Activated naive CD4-positive, alpha-beta T cell treated with anti-CD3 and anti-CD28 coated beads, Interleukin-2, amount 50 U/mL, for 24 hours (primary cell): Measurements from ENCODE around the gene SNRK.

Experiments used
- H3K27ac Mint-ChIP-seq: one replicate; pipeline ENCODE4 v1.8.0; 2021; ENCODE audit warnings: mild to moderate bottlenecking, mixed read lengths
- H3K27me3 Mint-ChIP-seq: one replicate; pipeline ENCODE4 v1.8.0; 2021; ENCODE audit warnings: mixed read lengths
- H3K36me3 Mint-ChIP-seq: one replicate; pipeline ENCODE4 v1.8.0; 2021; ENCODE audit warnings: mixed read lengths
- H3K4me1 Mint-ChIP-seq: one replicate; pipeline ENCODE4 v1.8.0; 2021; ENCODE audit warnings: mixed read lengths
- H3K4me3 Mint-ChIP-seq: one replicate; pipeline ENCODE4 v1.8.0; 2021; ENCODE audit warnings: mild to moderate bottlenecking, mixed read lengths
- H3K9me3 Mint-ChIP-seq: one replicate; pipeline ENCODE4 v1.8.0; 2021; ENCODE audit warnings: mixed read lengths

SNRK gene, protein sequence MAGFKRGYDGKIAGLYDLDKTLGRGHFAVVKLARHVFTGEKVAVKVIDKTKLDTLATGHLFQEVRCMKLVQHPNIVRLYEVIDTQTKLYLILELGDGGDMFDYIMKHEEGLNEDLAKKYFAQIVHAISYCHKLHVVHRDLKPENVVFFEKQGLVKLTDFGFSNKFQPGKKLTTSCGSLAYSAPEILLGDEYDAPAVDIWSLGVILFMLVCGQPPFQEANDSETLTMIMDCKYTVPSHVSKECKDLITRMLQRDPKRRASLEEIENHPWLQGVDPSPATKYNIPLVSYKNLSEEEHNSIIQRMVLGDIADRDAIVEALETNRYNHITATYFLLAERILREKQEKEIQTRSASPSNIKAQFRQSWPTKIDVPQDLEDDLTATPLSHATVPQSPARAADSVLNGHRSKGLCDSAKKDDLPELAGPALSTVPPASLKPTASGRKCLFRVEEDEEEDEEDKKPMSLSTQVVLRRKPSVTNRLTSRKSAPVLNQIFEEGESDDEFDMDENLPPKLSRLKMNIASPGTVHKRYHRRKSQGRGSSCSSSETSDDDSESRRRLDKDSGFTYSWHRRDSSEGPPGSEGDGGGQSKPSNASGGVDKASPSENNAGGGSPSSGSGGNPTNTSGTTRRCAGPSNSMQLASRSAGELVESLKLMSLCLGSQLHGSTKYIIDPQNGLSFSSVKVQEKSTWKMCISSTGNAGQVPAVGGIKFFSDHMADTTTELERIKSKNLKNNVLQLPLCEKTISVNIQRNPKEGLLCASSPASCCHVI

DNA sequence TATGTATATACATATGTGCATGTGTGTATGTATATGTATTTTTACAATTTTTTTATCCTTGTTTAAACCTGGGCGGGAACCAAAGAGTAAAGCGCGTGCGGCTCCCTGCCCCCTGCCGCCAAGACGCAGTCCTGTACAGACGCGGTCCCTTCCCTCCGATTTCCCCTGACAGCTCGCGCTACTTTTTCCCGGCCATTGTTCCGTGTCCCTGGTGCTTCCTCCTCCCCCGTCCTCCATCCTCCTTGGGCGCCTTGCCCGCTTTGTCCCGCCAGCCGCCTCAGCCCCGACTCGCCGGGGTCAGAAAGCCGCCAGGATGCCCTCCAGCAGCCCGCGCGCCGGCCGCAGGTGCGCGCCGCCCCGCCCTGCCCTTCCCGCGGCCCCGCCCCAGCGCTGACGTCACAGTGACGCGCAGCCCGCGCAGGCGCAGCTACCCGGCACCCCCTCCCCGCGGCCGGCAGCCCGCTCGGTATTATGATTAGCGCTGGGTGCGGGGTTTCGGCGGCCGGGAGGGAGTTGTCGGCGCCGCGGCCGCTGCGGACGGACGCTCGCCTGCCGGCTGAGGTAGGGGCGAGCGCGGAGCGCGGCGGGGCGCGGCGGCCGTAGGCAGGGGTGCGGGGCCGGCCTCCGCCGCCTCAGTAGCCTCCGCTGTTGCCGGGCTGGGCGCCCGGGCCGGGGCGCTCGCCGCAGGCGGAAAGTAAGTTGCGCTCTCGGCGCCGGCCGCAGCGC, at the start of gene SNRK:
Gene SNRK (plus strand): TSS at position 426 of the 726 bp plus-strand sequence. CDS start 16,664 bp downstream, outside the sequence.
- H3K4me1 Mint-ChIP-seq: peaks cover 36% of the 10 kb centered on the region
- H3K27ac Mint-ChIP-seq: peak within 1 kb of the TSS; percentile 96

DNA sequence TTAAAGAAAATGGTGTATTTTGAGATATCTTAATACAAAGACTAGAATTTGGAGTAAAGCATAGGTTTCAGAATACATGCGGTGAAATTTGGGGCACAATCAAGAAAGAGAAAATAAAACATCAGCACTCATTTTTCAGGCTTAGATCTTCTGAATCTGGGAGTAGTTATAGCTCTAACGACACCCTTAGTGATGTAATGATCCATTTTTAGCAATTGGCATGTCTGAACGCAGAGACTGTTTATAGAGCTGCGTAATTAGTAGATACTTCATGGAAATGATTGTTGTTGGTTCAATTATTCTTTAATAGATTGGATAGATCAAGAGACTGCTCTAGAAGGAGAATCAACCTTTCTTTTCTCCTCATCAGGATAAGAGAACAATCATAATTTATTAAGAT, 47.5 kb upstream of the SNRK start:
- H3K27ac Mint-ChIP-seq: no peak overlapping the region
- peaks cover 35% of the 10 kb centered on the region for H3K4me1 Mint-ChIP-seq
- H3K4me3 Mint-ChIP-seq: no peak overlapping the region
- no peaks in the 10 kb centered on the region for H3K27me3 Mint-ChIP-seq
- H3K36me3 Mint-ChIP-seq: no peaks in the 10 kb centered on the region
- no peaks in the 10 kb centered on the region for H3K9me3 Mint-ChIP-seq

More for the DNA sequence above, at the start of gene SNRK:
- Mint-ChIP-seq H3K27me3 (no peaks in the 10 kb centered on the region), H3K4me3 (peak within 1 kb of the TSS; percentile 95), H3K36me3 (peaks cover 8% of the 10 kb centered on the region), H3K9me3 (no peaks in the 10 kb centered on the region)

DNA sequence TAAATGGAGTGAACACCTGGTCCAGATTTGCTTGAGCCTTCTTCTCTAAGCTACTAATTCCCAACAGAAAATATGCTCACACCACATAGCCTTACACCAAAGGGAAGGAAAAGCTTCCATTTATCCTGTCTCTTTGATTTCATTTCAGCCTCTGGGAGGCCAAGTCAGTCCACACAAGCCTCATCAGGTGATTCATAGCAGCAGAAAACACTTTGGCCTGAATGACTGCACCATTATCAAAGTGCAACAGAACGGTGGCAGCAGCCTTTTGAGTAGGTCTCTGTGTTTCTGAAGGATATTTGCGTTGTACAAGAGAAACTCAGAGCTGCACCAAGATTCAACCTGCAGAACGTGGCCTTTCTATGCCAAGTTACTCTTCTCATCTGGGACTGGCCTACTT, 46.6 kb upstream of the SNRK start:
- no peak overlapping the region for H3K4me3 Mint-ChIP-seq
- no peaks in the 10 kb centered on the region for H3K9me3 Mint-ChIP-seq
- H3K4me1 Mint-ChIP-seq: peaks cover 43% of the 10 kb centered on the region
- no peaks in the 10 kb centered on the region for H3K36me3 Mint-ChIP-seq
- H3K27ac Mint-ChIP-seq: no peak overlapping the region
- no peaks in the 10 kb centered on the region for H3K27me3 Mint-ChIP-seq

DNA sequence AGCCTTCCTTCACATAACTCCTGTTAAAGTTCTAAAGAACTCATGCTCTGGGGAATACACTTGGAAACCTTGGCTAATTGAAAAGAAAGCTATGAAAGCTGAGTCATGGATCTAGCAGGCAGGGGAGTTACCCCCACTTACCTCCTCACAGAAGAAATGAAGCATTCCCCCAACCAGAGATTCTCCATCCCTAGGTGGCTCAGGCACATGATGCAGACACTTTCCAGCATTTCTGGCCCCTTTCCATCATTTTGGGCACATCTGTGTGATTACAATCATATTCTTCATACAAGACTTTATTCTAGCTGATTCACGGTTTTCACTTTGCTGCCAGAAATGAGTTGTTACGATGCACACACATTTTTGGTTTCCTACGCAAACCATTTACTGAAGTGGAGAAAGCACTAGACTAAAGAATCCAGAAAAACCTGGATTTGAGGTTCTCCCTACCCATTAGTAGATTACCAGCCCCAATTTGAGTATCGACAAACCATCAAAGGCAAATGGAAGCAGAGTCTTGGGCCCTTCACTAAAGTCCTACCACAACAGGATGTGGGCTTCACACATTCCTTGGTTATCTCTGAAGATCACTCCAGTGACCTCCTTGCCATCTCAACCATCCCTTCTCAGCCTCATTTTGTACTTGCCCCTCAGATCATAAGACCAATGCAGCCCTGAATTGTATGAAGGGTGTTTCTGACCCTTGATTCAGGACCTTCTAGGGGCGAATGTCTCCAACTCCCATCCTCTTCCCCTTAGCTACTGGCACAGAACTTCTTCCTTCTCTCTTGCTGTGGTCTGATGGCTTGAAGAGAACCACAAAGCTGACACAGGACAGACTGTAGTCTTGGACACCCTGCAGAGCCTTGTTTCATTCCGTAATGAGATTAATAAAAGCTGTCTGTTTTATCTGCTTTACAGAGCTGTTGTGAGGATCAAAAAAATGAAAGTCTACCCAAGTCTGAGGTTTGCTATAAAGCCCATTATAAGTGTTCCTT, 42.5 kb upstream of the SNRK start:
- no peaks in the 10 kb centered on the region for H3K27me3 Mint-ChIP-seq
- H3K36me3 Mint-ChIP-seq: no peaks in the 10 kb centered on the region
- H3K9me3 Mint-ChIP-seq: no peaks in the 10 kb centered on the region
- peak overlapping the region; percentile 11 for H3K4me3 Mint-ChIP-seq
- peaks cover 66% of the 10 kb centered on the region for H3K4me1 Mint-ChIP-seq
- peak overlapping the region; percentile 56 for H3K27ac Mint-ChIP-seq

DNA sequence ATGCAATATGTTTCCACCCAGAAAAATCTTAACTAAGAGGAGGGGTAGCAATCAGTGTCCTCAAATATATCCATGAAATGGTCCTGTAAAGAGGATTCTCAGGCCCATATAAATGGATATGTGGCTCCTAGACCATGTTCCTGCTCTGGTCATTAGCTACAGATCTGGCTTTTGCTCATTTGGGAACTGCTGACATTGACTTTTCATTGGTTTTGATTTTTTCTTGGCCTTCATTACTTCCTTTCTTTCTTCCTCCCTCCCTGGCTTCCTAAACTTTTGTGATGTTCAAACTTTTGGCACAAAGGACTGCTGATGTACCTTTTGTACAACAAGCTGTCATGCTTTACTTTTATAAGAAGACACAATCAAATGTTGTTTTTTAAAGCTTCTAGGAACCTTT, 41.6 kb upstream of the SNRK start:
- Mint-ChIP-seq H3K4me3 (no peak overlapping the region), H3K27ac (peak overlapping the region; percentile 18), H3K9me3 (peaks cover 6% of the 10 kb centered on the region), H3K27me3 (no peaks in the 10 kb centered on the region), H3K4me1 (peaks cover 66% of the 10 kb centered on the region), H3K36me3 (no peaks in the 10 kb centered on the region)

DNA sequence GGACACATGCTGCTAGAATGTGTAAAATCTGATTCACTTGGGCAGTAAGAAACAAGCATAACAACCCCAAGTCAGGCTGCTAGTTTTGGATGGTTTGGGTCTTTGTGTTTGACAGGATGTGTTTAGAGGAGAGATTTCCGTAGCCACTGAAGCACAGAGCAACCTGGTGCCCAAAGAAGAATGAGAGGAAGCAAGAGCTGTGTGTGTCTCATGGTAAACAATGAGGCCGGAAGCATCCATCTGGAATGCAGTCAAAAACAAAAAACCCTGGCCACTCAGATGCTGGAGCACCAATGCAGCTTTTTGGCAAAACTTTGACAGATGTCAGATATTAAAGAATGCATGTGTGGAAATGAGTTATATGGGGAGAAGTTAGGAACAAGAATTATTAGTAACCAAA, 39.4 kb upstream of the SNRK start:
- peaks cover 6% of the 10 kb centered on the region for H3K9me3 Mint-ChIP-seq
- H3K36me3 Mint-ChIP-seq: no peaks in the 10 kb centered on the region
- H3K4me3 Mint-ChIP-seq: no peak overlapping the region
- no peaks in the 10 kb centered on the region for H3K27me3 Mint-ChIP-seq
- H3K4me1 Mint-ChIP-seq: peaks cover 65% of the 10 kb centered on the region
- H3K27ac Mint-ChIP-seq: peak overlapping the region; percentile 83

DNA sequence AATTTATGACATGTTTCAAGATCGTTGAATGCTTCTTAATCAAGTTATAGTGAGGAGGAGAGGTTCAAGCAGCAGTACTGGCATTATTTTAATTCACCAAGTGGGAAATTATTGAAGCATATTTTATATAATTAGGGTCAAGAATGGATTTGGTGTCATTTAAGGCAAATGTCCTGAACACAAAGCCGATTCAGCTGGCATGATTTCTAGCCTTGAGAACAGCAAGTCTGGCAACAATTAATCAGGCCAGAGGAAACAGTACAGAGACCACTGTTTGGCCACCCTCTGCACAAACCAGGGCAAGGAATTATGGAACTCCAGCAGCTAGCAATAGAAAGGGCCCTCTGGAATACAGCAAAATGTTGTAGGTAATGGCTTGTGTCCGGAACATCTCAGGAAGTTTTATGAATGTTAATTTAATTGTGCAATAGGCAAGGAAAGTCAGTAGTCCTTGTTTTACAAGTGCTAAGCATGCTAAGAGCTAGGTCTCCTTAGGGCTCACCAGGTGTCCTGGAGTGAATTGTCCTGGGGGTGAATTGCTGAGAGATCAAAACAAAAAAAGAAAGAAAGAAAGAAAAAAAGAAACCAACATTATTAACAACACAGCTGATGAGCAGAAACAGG, 38.7 kb upstream of the SNRK start:
- H3K27ac Mint-ChIP-seq: no peak overlapping the region
- no peak overlapping the region for H3K4me3 Mint-ChIP-seq
- no peaks in the 10 kb centered on the region for H3K36me3 Mint-ChIP-seq
- H3K27me3 Mint-ChIP-seq: no peaks in the 10 kb centered on the region
- peaks cover 6% of the 10 kb centered on the region for H3K9me3 Mint-ChIP-seq
- peaks cover 65% of the 10 kb centered on the region for H3K4me1 Mint-ChIP-seq

DNA sequence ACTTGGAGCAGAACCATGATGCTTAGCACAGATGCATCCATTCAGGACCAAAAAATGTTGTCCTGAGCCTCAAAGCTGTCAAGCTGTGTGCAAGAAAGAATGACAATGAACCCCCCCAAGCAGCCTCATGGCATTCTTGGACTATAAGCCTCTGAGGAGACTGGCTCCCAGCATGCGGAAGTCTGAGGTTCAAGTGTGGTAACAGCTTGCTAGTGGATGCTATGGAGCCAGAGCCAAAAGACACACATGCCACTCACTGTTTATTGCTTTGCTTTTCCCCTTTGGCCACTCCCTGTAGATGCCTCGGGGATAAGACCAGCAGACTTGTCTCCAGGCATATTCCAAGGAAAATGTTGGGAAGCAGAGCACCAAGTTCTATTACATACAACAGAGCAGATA, 38.2 kb upstream of the SNRK start:
- Mint-ChIP-seq H3K4me1 (peaks cover 61% of the 10 kb centered on the region), H3K36me3 (no peaks in the 10 kb centered on the region)

DNA sequence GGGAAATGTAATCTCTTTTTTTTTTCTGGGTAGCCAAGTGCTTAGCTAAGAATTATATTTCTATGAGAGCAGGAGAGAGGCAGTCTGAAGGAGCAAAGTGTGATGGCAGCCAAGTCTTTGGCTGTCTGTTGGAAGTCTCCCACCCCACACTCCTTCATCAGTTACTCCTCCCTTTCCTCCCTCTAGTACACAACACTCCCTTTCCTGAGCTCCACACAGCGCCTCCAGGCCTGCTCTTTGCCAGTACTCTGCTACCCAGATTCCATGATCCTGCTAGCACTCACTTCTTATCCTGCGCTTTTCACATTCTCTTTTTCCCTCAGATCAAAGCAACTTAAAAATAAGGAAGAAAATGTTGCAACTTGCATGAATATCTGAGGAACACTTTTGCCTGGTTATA, 37.4 kb upstream of the SNRK start:
- H3K9me3 Mint-ChIP-seq: peaks cover 6% of the 10 kb centered on the region
- H3K4me1 Mint-ChIP-seq: peaks cover 53% of the 10 kb centered on the region
- peak overlapping the region; percentile 56 for H3K27ac Mint-ChIP-seq
- no peaks in the 10 kb centered on the region for H3K27me3 Mint-ChIP-seq
- H3K36me3 Mint-ChIP-seq: no peaks in the 10 kb centered on the region
- no peak overlapping the region for H3K4me3 Mint-ChIP-seq

More for the DNA sequence above, 38.2 kb upstream of the SNRK start:
- Mint-ChIP-seq H3K9me3 (peaks cover 6% of the 10 kb centered on the region), H3K4me3 (no peak overlapping the region), H3K27ac (no peak overlapping the region), H3K27me3 (no peaks in the 10 kb centered on the region)

DNA sequence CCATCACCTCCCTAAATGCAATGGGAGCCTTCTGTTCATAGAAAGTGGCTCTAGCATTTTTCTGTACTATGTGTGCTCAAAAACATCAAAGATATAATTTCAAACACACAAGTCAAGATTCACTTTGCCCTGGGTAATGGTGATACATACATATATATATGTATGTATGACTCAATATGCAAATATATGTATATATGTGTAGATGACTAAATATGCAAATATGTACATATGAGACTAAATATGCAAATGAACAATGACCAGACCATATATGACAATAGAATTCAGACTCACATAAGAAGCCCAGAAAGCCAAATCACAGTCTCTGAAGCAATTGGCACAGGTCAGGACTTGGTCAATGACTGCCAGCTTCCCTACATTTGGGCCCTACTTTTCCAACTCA, 36.9 kb upstream of the SNRK start:
- peaks cover 6% of the 10 kb centered on the region for H3K9me3 Mint-ChIP-seq
- H3K27me3 Mint-ChIP-seq: no peaks in the 10 kb centered on the region
- H3K4me1 Mint-ChIP-seq: peaks cover 49% of the 10 kb centered on the region
- no peak overlapping the region for H3K4me3 Mint-ChIP-seq
- no peaks in the 10 kb centered on the region for H3K36me3 Mint-ChIP-seq
- peak overlapping the region; percentile 56 for H3K27ac Mint-ChIP-seq

DNA sequence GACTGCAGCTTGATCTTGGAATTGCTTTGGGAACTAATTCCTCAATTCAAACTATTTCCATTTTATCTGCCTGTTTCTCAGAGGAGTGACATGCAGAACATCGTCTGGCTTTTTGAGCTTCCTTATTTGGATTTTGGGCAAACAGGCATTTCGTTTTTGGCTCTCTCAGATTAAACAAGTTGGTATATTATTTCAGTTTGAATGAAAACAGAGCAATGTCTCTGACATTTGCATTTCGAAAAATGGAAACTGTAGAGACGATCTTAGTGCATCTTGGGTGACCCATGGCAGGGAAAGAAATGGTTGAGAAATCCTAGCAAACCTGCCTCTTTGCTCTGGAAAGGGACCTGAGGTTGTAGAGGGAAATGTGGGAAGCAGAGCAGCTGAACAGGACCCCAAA, 33.0 kb upstream of the SNRK start:
- H3K27ac Mint-ChIP-seq: no peak overlapping the region
- peaks cover 6% of the 10 kb centered on the region for H3K9me3 Mint-ChIP-seq

DNA sequence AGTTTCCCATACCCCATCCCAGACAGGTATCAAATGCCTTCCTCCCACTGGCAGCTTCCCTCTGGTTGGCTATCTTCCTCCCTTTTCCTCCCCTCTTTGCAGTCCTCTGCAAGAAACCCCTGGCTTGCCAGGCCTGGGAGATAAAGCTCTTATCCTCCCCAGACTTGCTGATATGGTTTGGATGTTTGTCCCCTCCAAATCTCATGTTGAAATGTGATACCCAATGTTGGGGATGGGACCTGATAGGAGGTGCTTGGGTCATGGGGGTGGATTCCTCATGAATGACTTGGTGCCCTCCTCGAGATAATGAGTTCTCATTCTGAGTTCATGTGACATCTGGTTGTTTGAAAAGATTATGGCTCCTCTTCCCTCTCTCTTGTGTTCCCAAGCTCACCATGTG, 32.2 kb upstream of the SNRK start:
- peaks cover 33% of the 10 kb centered on the region for H3K4me1 Mint-ChIP-seq
- no peaks in the 10 kb centered on the region for H3K27me3 Mint-ChIP-seq
- no peak overlapping the region for H3K27ac Mint-ChIP-seq
- H3K4me3 Mint-ChIP-seq: no peak overlapping the region
- no peaks in the 10 kb centered on the region for H3K36me3 Mint-ChIP-seq
- peaks cover 4% of the 10 kb centered on the region for H3K9me3 Mint-ChIP-seq

More for the DNA sequence above, 33.0 kb upstream of the SNRK start:
- Mint-ChIP-seq H3K36me3 (no peaks in the 10 kb centered on the region), H3K4me3 (no peak overlapping the region), H3K27me3 (no peaks in the 10 kb centered on the region), H3K4me1 (peaks cover 38% of the 10 kb centered on the region)

DNA sequence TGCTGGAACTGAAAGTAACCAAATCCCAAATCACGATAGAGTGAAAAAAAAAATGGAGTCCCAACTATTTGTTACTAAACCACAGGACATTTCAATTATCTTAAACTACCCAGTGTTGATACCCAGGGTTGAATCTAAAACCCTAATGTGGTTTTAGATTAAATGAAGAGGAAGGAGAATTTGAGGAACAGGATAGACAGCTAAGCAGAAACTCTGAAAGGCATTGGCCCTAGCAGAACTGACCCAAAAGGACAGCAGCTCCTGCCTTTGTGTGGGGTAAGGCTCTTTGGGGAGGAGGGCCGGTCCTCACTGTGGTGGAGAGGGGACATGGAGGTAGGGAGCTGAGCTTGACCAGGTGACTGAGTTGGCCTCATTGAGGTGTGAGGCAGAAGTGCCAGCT, 30.7 kb upstream of the SNRK start:
- Mint-ChIP-seq H3K9me3 (no peaks in the 10 kb centered on the region), H3K4me1 (peaks cover 30% of the 10 kb centered on the region), H3K27me3 (no peaks in the 10 kb centered on the region), H3K4me3 (no peak overlapping the region), H3K36me3 (no peaks in the 10 kb centered on the region), H3K27ac (no peak overlapping the region)

DNA sequence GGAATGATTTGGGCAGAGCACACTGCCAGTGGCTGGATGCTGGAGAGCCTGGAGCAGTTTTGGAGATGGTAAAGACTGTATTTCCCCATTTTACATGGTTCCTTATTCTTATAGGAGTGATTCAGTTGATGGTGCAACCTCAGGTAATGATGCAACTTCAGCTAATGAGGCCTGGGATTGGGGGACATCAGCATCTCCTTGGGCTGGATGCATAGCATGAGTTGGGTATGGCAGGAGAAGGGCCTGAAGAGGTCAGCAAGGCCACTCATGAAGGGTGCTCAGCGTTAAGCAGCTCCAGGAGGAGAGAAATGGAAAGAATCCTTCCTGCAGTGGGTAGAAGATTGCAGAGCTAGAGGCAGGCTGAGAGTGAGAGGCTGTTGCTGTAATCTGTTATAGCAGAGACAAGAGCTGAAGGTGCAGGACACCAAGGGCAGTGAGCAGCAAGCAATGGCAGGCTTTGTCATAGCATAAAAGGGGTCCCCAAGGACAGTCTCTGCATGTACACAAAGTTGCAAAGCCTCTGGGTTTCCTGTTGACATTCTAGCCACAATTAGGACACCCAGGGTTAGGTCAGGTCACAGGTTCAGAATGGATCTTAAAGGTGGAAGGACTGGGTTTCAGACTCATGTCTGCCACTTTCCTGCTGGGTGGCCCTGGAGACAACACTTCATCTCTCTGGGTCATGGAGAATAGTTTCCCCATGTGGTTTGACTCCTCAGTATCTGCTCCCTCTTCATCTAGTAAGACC, 29.5 kb upstream of the SNRK start:
- no peak overlapping the region for H3K4me3 Mint-ChIP-seq
- peaks cover 30% of the 10 kb centered on the region for H3K4me1 Mint-ChIP-seq

More for the DNA sequence above, 29.5 kb upstream of the SNRK start:
- no peaks in the 10 kb centered on the region for H3K9me3 Mint-ChIP-seq
- no peaks in the 10 kb centered on the region for H3K27me3 Mint-ChIP-seq
- H3K36me3 Mint-ChIP-seq: no peaks in the 10 kb centered on the region
- no peak overlapping the region for H3K27ac Mint-ChIP-seq
